GM12878 (cell line): ENCODE results near the gene CES3. TPM values are rescaled to one million over a fixed set of nuclear protein-coding genes. Genes with fewer than 3 reads are reported as not detected.

Experiments
- ATAC-seq: fragments of 200-7000 bp; cut with Tn5 transposase; 3 replicates; pipeline ENCODE4 v1.9.1; 2020; ENCODE audit warnings: mild to moderate bottlenecking, moderate library complexity
- BruUV-seq: library from RNA; stranded (reverse); fragments of 400-500 nt; replicated peaks from 2 replicates; lab custom pipeline; 2021; lab: Mats Ljungman, UMichigan
- CTCF ChIA-PET: fragments of 300-600 bp; sonication (Branson Sonifier 250); formaldehyde crosslinking; extraction: SDS; loops from one replicate; lab custom pipeline; 2021; ENCODE audit warnings: inconsistent platforms; lab: Yijun Ruan, JAX
- POLR2A ChIA-PET: fragments of 350-600 bp; formaldehyde crosslinking; extraction: SDS; loops from one replicate; lab custom pipeline; 2021; ENCODE audit warnings: inconsistent platforms; lab: Charles Lee
- RAD21 ChIA-PET: fragments of 300-600 bp; sonication (Branson Sonifier 250); formaldehyde crosslinking; loops from one replicate; lab custom pipeline; 2023; ENCODE audit warnings: antibody characterized with exemption; ENCODE audit not compliant: unreplicated experiment; lab: Charles Lee
- SMC1A ChIA-PET: fragments of 300-600 bp; sonication (Branson Sonifier 250); formaldehyde crosslinking; loops from one replicate; lab custom pipeline; 2023; ENCODE audit not compliant: unreplicated experiment, uncharacterized antibody; lab: Charles Lee
- DNase-seq: peaks from one replicate; pipeline ENCODE4 v3.0.0-alpha.2; 2011; ENCODE audit warnings: low read depth, low spot score
- FAIRE-seq: peaks from 3 replicates; lab custom pipeline; 2011; peaks lifted over from hg19 to GRCh38; lab: Jason Lieb, UNC
- H2AFZ ChIP-seq: 2 replicates; pipeline ENCODE4 v1.6.0; 2011; ENCODE audit warnings: low read depth, low read length, control low read depth; ENCODE audit not compliant: control insufficient read depth
- H3K27ac ChIP-seq: 2 replicates; pipeline ENCODE4 v1.5.1; 2011; ENCODE audit warnings: control low read depth; ENCODE audit not compliant: control insufficient read depth, insufficient read depth
- H3K27me3 ChIP-seq, 2 experiments: replicated peaks in 1 of 2; 2 replicates each; pipeline versions ENCODE4 v1.6.0 to v1.6.1; 2011; ENCODE audit warnings: low read length in 1 of 2; ENCODE audit not compliant: control insufficient read depth in 2 of 2, insufficient read depth in 2 of 2
- H3K36me3 ChIP-seq, 2 experiments: 2 replicates each; pipeline ENCODE4 v1.5.1; 2011; ENCODE audit warnings: low read length in 1 of 2; ENCODE audit not compliant: control insufficient read depth in 2 of 2, insufficient read depth in 2 of 2
- H3K4me1 ChIP-seq: 2 replicates; pipeline ENCODE4 v1.6.1; 2011; ENCODE audit warnings: mild to moderate bottlenecking, low read length, moderate library complexity, mixed read lengths; ENCODE audit not compliant: control insufficient read depth, insufficient read depth
- H3K4me2 ChIP-seq: 2 replicates; pipeline ENCODE4 v1.6.0; 2011; ENCODE audit warnings: control low read depth; ENCODE audit not compliant: control insufficient read depth, insufficient read depth
- H3K4me3 ChIP-seq: fragments of 200-600 bp; sonication (generic); 2 replicates; pipeline ENCODE4 v1.5.1; 2016
- H3K79me2 ChIP-seq: 2 replicates; pipeline ENCODE4 v1.6.0; 2011; ENCODE audit warnings: low read length; ENCODE audit not compliant: control insufficient read depth, insufficient read depth
- H3K9ac ChIP-seq: 2 replicates; pipeline ENCODE4 v1.8.0; 2011; ENCODE audit warnings: low read length, control low read depth, mixed read lengths; ENCODE audit not compliant: control insufficient read depth, insufficient read depth
- H3K9me3 ChIP-seq: replicated peaks from 3 replicates; pipeline ENCODE4 v1.5.1; 2011; ENCODE audit warnings: mild to moderate bottlenecking, low read length; ENCODE audit not compliant: control insufficient read depth, insufficient read depth
- H4K20me1 ChIP-seq: 2 replicates; pipeline ENCODE4 v1.6.0; 2011; ENCODE audit not compliant: control insufficient read depth, insufficient read depth
- CEBPB ChIP-seq, 2 experiments: fragments of 150-350 bp in 1 of 2; IDR thresholded peaks; 2 replicates each; pipeline ENCODE4 v1.6.1; 2012 to 2014; ENCODE audit warnings: low read depth in 2 of 2, low read length in 2 of 2, borderline replicate concordance in 1 of 2, inconsistent platforms in 1 of 2
- ZNF207 ChIP-seq: fragments of 450-650 bp; IDR thresholded peaks from 2 replicates; pipeline ENCODE4 v1.6.1; 2014; ENCODE audit warnings: antibody characterized with exemption, mild to moderate bottlenecking, borderline replicate concordance
- WGBS: methylation state at CpG from one replicate; pipeline ENCODE4 v1.1.6; 2016; ENCODE audit warnings: low lambda C conversion rate; ENCODE audit not compliant: insufficient replicate concordance, insufficient coverage; ENCODE audit errors: missing lambda C conversion rate; 5-methylcytosine and 5-hydroxymethylcytosine counted together
- in situ Hi-C: fragments of 300-500 bp; cut with MboI; formaldehyde crosslinking; loops from 9 replicates; pipeline ENCODE4 v1.14.3; 2018; ENCODE audit warnings: mixed read lengths
- intact Hi-C: fragments of 100-400 bp; cut with micrococcal nuclease; formaldehyde crosslinking; loops from one replicate; pipeline ENCODE4 v1.14.2; 2022; ENCODE audit not compliant: unreplicated experiment
- polyA plus RNA-seq, 11 experiments: library from polyadenylated mRNA; depleted of rRNA in 4 of 11; unstranded in 6 of 11; stranded (reverse) in 5 of 11; fragments of >200 nt; fragmentation: Nextera tagmentation in 4 of 11; fragmentation: Illumina TruSeq in 1 of 11; extraction: Ambion mirVana in 4 of 11; extraction: Trizol in 1 of 11; gene quantifications; 1 replicate in 1 of 11; 2 replicates in 10 of 11; pipeline versions ENCODE4 v1.2.1 to v1.2.3, GENCODE V29; 2011 to 2016; ENCODE audit warnings: inconsistent platforms in 2 of 11, missing spikeins in 2 of 11, low read depth in 1 of 11
- total RNA-seq, 4 experiments: library from RNA; depleted of rRNA in 3 of 4; stranded (reverse); fragments of >200 nt in 3 of 4; fragmentation: Illumina TruSeq in 1 of 4; extraction: Trizol in 1 of 4; gene quantifications; 2 replicates each; pipeline versions ENCODE4 v1.2.1 to v1.2.3, GENCODE V29; 2013 to 2021
- TF ChIP-seq, protein P1 (sequence below): fragments of 450-650 bp; formaldehyde crosslinking; IDR thresholded peaks from 2 replicates; pipeline ENCODE4 v1.4.0; 2022; ENCODE audit warnings: mild to moderate bottlenecking, moderate library complexity

CES3 gene
- total and polyA plus RNA-seq, 10 of the 15 experiments (the other 5 are each of a cell fraction or from before 2014, with no cell fraction given): 0.09 to 3.1 (median 0.76) TPM

DNA sequence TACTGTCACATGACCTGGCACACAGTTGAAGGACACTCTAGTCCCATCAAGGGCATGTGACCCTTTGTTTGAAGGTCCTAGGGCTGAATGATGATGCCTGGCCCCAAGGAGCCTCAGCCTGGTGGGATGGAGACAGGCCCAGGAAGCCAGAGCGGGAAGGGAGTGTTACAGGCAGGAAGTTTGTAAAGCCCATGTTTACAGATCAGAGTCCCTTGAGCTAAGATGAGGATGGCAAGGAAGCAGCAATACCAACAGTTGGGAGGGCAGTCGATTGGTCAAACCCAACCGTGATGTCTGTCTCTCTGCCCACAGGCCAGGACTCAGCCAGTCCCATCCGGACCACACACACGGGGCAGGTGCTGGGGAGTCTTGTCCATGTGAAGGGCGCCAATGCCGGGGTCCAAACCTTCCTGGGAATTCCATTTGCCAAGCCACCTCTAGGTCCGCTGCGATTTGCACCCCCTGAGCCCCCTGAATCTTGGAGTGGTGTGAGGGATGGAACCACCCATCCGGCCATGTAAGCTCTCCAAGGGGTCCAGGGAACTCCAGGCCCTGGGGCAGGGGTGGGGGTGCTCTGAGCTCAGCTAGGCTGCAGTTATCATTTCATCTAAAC, 23.2 kb upstream of the CES3 start:
- TF ChIP-seq, protein P1, sequence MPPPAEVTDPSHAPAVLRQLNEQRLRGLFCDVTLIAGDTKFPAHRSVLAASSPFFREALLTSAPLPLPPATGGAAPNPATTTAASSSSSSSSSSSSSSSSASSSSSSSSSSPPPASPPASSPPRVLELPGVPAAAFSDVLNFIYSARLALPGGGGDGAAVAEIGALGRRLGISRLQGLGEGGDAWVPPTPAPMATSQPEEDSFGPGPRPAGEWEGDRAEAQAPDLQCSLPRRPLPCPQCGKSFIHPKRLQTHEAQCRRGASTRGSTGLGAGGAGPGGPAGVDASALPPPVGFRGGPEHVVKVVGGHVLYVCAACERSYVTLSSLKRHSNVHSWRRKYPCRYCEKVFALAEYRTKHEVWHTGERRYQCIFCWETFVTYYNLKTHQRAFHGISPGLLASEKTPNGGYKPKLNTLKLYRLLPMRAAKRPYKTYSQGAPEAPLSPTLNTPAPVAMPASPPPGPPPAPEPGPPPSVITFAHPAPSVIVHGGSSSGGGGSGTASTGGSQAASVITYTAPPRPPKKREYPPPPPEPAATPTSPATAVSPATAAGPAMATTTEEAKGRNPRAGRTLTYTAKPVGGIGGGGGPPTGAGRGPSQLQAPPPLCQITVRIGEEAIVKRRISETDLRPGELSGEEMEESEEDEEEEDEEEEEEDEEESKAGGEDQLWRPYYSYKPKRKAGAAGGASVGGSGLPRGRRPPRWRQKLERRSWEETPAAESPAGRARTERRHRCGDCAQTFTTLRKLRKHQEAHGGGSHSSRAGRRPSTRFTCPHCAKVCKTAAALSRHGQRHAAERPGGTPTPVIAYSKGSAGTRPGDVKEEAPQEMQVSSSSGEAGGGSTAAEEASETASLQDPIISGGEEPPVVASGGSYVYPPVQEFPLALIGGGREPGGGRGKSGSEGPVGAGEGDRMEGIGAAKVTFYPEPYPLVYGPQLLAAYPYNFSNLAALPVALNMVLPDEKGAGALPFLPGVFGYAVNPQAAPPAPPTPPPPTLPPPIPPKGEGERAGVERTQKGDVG (CRISPR knock-in tag): no peak
- TF ChIP-seq CEBPB (IDR thresholded peaks at IDR 0.05; ENCODE audit: borderline replicate concordance in 1 of 2, low read depth in 2 of 2, low read length in 2 of 2) (no peak), ZNF207 (no peak)
- TF ChIP-seq, all 136 proteins: peak for 0
- SMC1A ChIA-PET: no interaction called here
- in situ Hi-C loops: loop anchor here (10.0 kb wide), 1 partner anchor 57 kb away; no protein-coding TSS in a partner anchor
- POLR2A ChIA-PET: no interaction called here
- FAIRE-seq (no peak), DNase-seq (no peak), ATAC-seq (no peak)
- CTCF ChIA-PET: interaction anchor here (2.1 kb wide), 1 partner anchor 43 kb away, joined by 6 read pairs; no protein-coding TSS in a partner anchor
- 98% methylated on average over 10 of the region's 10 CpGs for WGBS
- BruUV-seq: no TSS peak
- no peak overlapping the region for H3K4me2 ChIP-seq
- peaks cover 30% of the 10 kb centered on the region for H3K79me2 ChIP-seq
- no peaks in the 10 kb centered on the region for H3K27me3 ChIP-seq
- intact Hi-C loops: no loop called here
- no peak overlapping the region for H3K4me3 ChIP-seq
- H2AFZ ChIP-seq: no peak overlapping the region
- H3K9ac ChIP-seq: no peak overlapping the region
- H3K9me3 ChIP-seq: no peaks in the 10 kb centered on the region
- no peak overlapping the region for H3K27ac ChIP-seq
- no peaks in the 10 kb centered on the region for H4K20me1 ChIP-seq
- H3K4me1 ChIP-seq: peaks cover 7% of the 10 kb centered on the region
- peaks cover 2 to 3% of the 10 kb centered on the region in 2 experiments for H3K36me3 ChIP-seq
- RAD21 ChIA-PET: no interaction called here
